SU-DHL-6 (cell line): Measurements from ENCODE around the gene RETREG1.
A peak's percentile ranks its signal among the peaks of the same experiment; 100 is the strongest.

Source experiments
- H2AFZ ChIP-seq: fragments of 200-600 bp; sonication (generic); 2 replicates; pipeline ENCODE4 v1.6.1; 2014; ENCODE audit warnings: low read depth, mild to moderate bottlenecking, moderate library complexity, mixed read lengths, antibody characterized with exemption, low read length; ENCODE audit not compliant: severe bottlenecking
- H3F3A ChIP-seq: fragments of 200-600 bp; shearing (Covaris generic); 2 replicates; pipeline ENCODE4 v1.6.0; 2016; ENCODE audit warnings: antibody characterized with exemption, mild to moderate bottlenecking; ENCODE audit not compliant: insufficient read depth
- H3K27ac ChIP-seq: fragments of 200-600 bp; sonication (generic); 2 replicates; pipeline ENCODE4 v1.5.1; 2016; ENCODE audit warnings: low read depth, mild to moderate bottlenecking, low read length, moderate library complexity, mixed read lengths
- H3K27me3 ChIP-seq: fragments of 200-600 bp; sonication (generic), shearing (Covaris generic); 2 replicates; pipeline ENCODE4 v1.6.0; 2014; ENCODE audit warnings: mild to moderate bottlenecking, low read length
- H3K36me3 ChIP-seq: fragments of 200-600 bp; sonication (generic); 2 replicates; pipeline ENCODE4 v1.6.1; 2014; ENCODE audit warnings: mild to moderate bottlenecking, low read length, mixed read lengths
- H3K4me2 ChIP-seq: fragments of 300-600, 200-600 bp; shearing (Covaris generic), sonication (generic); 2 replicates; pipeline ENCODE4 v1.6.0; 2014; ENCODE audit warnings: low read length, low read depth, mild to moderate bottlenecking; ENCODE audit not compliant: poor library complexity, severe bottlenecking
- H3K4me3 ChIP-seq: fragments of 200-600 bp; sonication (generic); 2 replicates; pipeline ENCODE4 v1.5.1; 2014; ENCODE audit warnings: antibody characterized with exemption, low read length, mild to moderate bottlenecking, mixed read lengths; ENCODE audit not compliant: insufficient read depth, poor library complexity, severe bottlenecking
- H3K79me2 ChIP-seq: fragments of 200-600 bp; sonication (generic); 2 replicates; pipeline ENCODE4 v1.6.1; 2014; ENCODE audit warnings: mild to moderate bottlenecking, low read length, moderate library complexity; ENCODE audit not compliant: insufficient read depth
- H3K9ac ChIP-seq: fragments of 200-600 bp; sonication (generic); 2 replicates; pipeline ENCODE4 v1.7.0; 2014; ENCODE audit warnings: mild to moderate bottlenecking, low read length
- H3K9me2 ChIP-seq: fragments of 200-600 bp; sonication (generic); replicated peaks from 2 replicates; pipeline ENCODE4 v1.6.1; 2014; ENCODE audit warnings: low read length; ENCODE audit not compliant: insufficient read depth
- H3K9me3 ChIP-seq: fragments of 200-600 bp; sonication (generic); 2 replicates; pipeline ENCODE4 v1.6.1; 2014; ENCODE audit warnings: low read length, mixed read lengths; ENCODE audit not compliant: insufficient read depth
- H4K20me1 ChIP-seq: fragments of 200-600 bp; sonication (generic); 2 replicates; pipeline ENCODE4 v1.6.1; 2014; ENCODE audit warnings: low read depth, mild to moderate bottlenecking, antibody characterized with exemption, low read length, moderate library complexity, mixed read lengths
- CTCF ChIP-seq: fragments of 200-600 bp; sonication (generic); IDR thresholded peaks from one replicate; pipeline ENCODE4 v1.5.1; 2017; ENCODE audit warnings: antibody characterized with exemption, mild to moderate bottlenecking, low read length, moderate library complexity; ENCODE audit not compliant: insufficient read depth, poor library complexity, severe bottlenecking
- EZH2phosphoT487 ChIP-seq: fragments of 200-600 bp; sonication (generic), shearing (Covaris generic); conservative IDR thresholded peaks from 2 replicates; pipeline ENCODE4 v1.6.1; 2018; ENCODE audit warnings: mild to moderate bottlenecking, antibody characterized with exemption, low read length, moderate library complexity, mixed read lengths

The RETREG1 gene

GRCh38 chr5:16618138-16618897 is 1.5 kb upstream of the RETREG1 start:
- no peaks in the 10 kb centered on the region for H3K9me3 ChIP-seq
- no peaks in the 10 kb centered on the region for H3K36me3 ChIP-seq
- no peak overlapping the region for H3K27ac ChIP-seq
- H3F3A ChIP-seq, result no peaks in the 10 kb centered on the region
- no peaks in the 10 kb centered on the region for H3K79me2 ChIP-seq
- H3K4me3 ChIP-seq, result no peak overlapping the region
- H2AFZ ChIP-seq, result no peak overlapping the region
- H4K20me1 ChIP-seq, result no peaks in the 10 kb centered on the region
- no peaks in the 10 kb centered on the region for H3K27me3 ChIP-seq
- H3K4me2 ChIP-seq, result no peak overlapping the region
- H3K9ac ChIP-seq, result no peak overlapping the region
- H3K9me2 ChIP-seq, result no peaks in the 10 kb centered on the region
- TF ChIP-seq EZH2phosphoT487 (no peak), CTCF (no peak)

- Histone ChIP-seq H3K36me3 (no peaks in the 10 kb centered on the region), H3K9ac (peak overlapping the region; percentile 43; the same call in 1 of the 2 replicates), H3K27ac (no peak overlapping the region), H3K9me3 (no peaks in the 10 kb centered on the region), H3K9me2 (no peaks in the 10 kb centered on the region), H2AFZ (peak overlapping the region; percentile 52), H3K27me3 (no peaks in the 10 kb centered on the region), H3K4me2 (peak overlapping the region; percentile 62), H4K20me1 (no peaks in the 10 kb centered on the region), H3F3A (no peaks in the 10 kb centered on the region), H3K4me3 (peak overlapping the region; percentile 55), H3K79me2 (no peaks in the 10 kb centered on the region)
- TF ChIP-seq EZH2phosphoT487 (no peak), CTCF (no peak)
Measured at GRCh38 chr5:16617274-16617968, 624 bp upstream of the RETREG1 start.

GRCh38 chr5:16615741-16616535 is 859 bp downstream of the RETREG1 start:
- Histone ChIP-seq H3K9me3 (no peaks in the 10 kb centered on the region), H3K4me3 (peak overlapping the region; percentile 55), H3F3A (no peaks in the 10 kb centered on the region), H3K27me3 (no peaks in the 10 kb centered on the region), H2AFZ (peak overlapping the region; percentile 43), H3K27ac (no peak overlapping the region), H3K79me2 (no peaks in the 10 kb centered on the region), H3K4me2 (peak overlapping the region; percentile 62), H3K36me3 (no peaks in the 10 kb centered on the region), H3K9ac (peak overlapping the region; percentile 43), H4K20me1 (no peaks in the 10 kb centered on the region), H3K9me2 (no peaks in the 10 kb centered on the region)
- TF ChIP-seq EZH2phosphoT487 (no peak), CTCF (no peak)
